ENCODE measurements around the gene AP1S1.

The AP1S1 gene

GRCh38 chr7:101114492-101114891 lies 39.8 kb upstream of the AP1S1 start:
- Histone ChIP-seq H3K4me3 (ENCODE audit: low read depth, low read length, poor library complexity, severe bottlenecking) (no peak overlapping the region), H3K36me3 (ENCODE audit: insufficient read depth, low read length) (no peaks in the 10 kb centered on the region), H3F3A (ENCODE audit: insufficient read depth, low read length) (no peaks in the 10 kb centered on the region), H3K79me2 (ENCODE audit: insufficient read depth, low read length) (no peaks in the 10 kb centered on the region), H3K9me3 (ENCODE audit: low read length) (no peaks in the 10 kb centered on the region), H3K4me1 (ENCODE audit: insufficient read depth, low read length, severe bottlenecking) (no peaks in the 10 kb centered on the region), H3K27me3 (ENCODE audit: insufficient read depth, low read length) (no peaks in the 10 kb centered on the region), H3K4me2 (ENCODE audit: low read length) (no peak overlapping the region), H2AFZ (ENCODE audit: low read length) (no peak overlapping the region), H3K9ac (ENCODE audit: low read length) (no peak overlapping the region), H3K27ac (ENCODE audit: low read depth, low read length, poor library complexity, severe bottlenecking) (no peak overlapping the region), H3K9me2 (ENCODE audit: low read depth, low read length) (no peaks in the 10 kb centered on the region), H4K20me1 (ENCODE audit: insufficient read depth, low read length) (no peaks in the 10 kb centered on the region)
- TF ChIP-seq EZH2 (IDR thresholded peaks at IDR 0.05; ENCODE audit: borderline replicate concordance, low read length) (no peak), CTCF (IDR thresholded peaks at IDR 0.05; ENCODE audit: low read length) (no peak)

DNA sequence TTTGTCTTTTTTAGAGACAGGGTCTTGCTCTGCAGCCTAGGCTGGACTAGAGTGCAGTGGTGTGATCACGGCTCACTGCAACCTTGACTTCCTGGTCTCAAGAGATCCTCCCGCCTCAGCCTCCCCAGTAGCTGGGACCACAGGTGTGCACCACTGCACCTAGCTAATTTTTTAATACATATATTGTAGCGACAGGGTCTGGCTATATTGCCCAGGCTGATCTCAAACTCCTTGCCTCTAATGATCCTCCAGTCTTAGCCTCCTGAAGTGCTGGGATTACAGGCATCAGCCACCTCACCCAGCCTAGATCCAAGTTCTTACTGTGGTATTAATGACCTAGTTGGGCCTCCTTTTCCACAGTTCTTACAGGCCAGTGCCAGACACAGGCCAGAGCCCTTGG lies 39.1 kb upstream of the AP1S1 start:
- H3K36me3 ChIP-seq (ENCODE audit: insufficient read depth, low read length), result no peaks in the 10 kb centered on the region
- H4K20me1 ChIP-seq (ENCODE audit: insufficient read depth, low read length), result no peaks in the 10 kb centered on the region
- no peaks in the 10 kb centered on the region for H3F3A ChIP-seq (ENCODE audit: insufficient read depth, low read length)
- no peak overlapping the region for H3K4me3 ChIP-seq (ENCODE audit: low read depth, low read length, poor library complexity, severe bottlenecking)
- no peaks in the 10 kb centered on the region for H3K9me3 ChIP-seq (ENCODE audit: low read length)
- H3K4me2 ChIP-seq (ENCODE audit: low read length), result no peak overlapping the region
- H3K9me2 ChIP-seq (ENCODE audit: low read depth, low read length), result no peaks in the 10 kb centered on the region
- no peaks in the 10 kb centered on the region for H3K4me1 ChIP-seq (ENCODE audit: insufficient read depth, low read length, severe bottlenecking)
- no peak overlapping the region for H3K27ac ChIP-seq (ENCODE audit: low read depth, low read length, poor library complexity, severe bottlenecking)
- TF ChIP-seq CTCF (IDR thresholded peaks at IDR 0.05; ENCODE audit: low read length), result no peak
- TF ChIP-seq EZH2 (IDR thresholded peaks at IDR 0.05; ENCODE audit: borderline replicate concordance, low read length), result no peak
- no peak overlapping the region for H2AFZ ChIP-seq (ENCODE audit: low read length)
- H3K79me2 ChIP-seq (ENCODE audit: insufficient read depth, low read length), result no peaks in the 10 kb centered on the region
- H3K27me3 ChIP-seq (ENCODE audit: insufficient read depth, low read length), result no peaks in the 10 kb centered on the region
- no peak overlapping the region for H3K9ac ChIP-seq (ENCODE audit: low read length)

GRCh38 chr7:101116898-101117297 lies 37.4 kb upstream of the AP1S1 start:
- no peaks in the 10 kb centered on the region for H3F3A ChIP-seq (ENCODE audit: insufficient read depth, low read length)
- TF ChIP-seq CTCF (IDR thresholded peaks at IDR 0.05; ENCODE audit: low read length) (no peak), EZH2 (IDR thresholded peaks at IDR 0.05; ENCODE audit: borderline replicate concordance, low read length) (no peak)
- H4K20me1 ChIP-seq (ENCODE audit: insufficient read depth, low read length), result no peaks in the 10 kb centered on the region
- H3K27ac ChIP-seq (ENCODE audit: low read depth, low read length, poor library complexity, severe bottlenecking), result no peak overlapping the region
- no peak overlapping the region for H2AFZ ChIP-seq (ENCODE audit: low read length)
- H3K4me3 ChIP-seq (ENCODE audit: low read depth, low read length, poor library complexity, severe bottlenecking), result no peak overlapping the region
- no peaks in the 10 kb centered on the region for H3K36me3 ChIP-seq (ENCODE audit: insufficient read depth, low read length)
- H3K9ac ChIP-seq (ENCODE audit: low read length), result no peak overlapping the region
- H3K9me2 ChIP-seq (ENCODE audit: low read depth, low read length), result no peaks in the 10 kb centered on the region
- H3K4me2 ChIP-seq (ENCODE audit: low read length), result no peak overlapping the region
- no peaks in the 10 kb centered on the region for H3K79me2 ChIP-seq (ENCODE audit: insufficient read depth, low read length)
- no peaks in the 10 kb centered on the region for H3K9me3 ChIP-seq (ENCODE audit: low read length)
- H3K4me1 ChIP-seq (ENCODE audit: insufficient read depth, low read length, severe bottlenecking), result no peaks in the 10 kb centered on the region
- H3K27me3 ChIP-seq (ENCODE audit: insufficient read depth, low read length), result 0 out of 2 replicates have a peak, but pooled peaks cover 2% of the 10 kb centered on the region

Data from OCI-LY1 (cell line).